AG10803 (cell line): ENCODE data around the gene DNMBP.
"Not testable (repeated sequence)": the region's sequence is repeated elsewhere in the genome, so short reads cannot be mapped to it uniquely, and the experiment has no call there.

Experiments used
- DNase-seq: peaks from one replicate; pipeline ENCODE4 v3.0.0; 2010; ENCODE audit warnings: low read depth
- H3K4me3 ChIP-seq: 2 replicates; pipeline ENCODE4 v1.5.1; 2011; ENCODE audit warnings: mild to moderate bottlenecking, low read length, control low read depth
- CTCF ChIP-seq: conservative IDR thresholded peaks from 2 replicates; pipeline ENCODE4 v1.5.1; 2011; ENCODE audit warnings: mild to moderate bottlenecking, low read length, control low read depth, inconsistent platforms

Gene DNMBP

GRCh38 chr10:99965700-99966099, 44.0 kb downstream of the DNMBP start:
- DNase-seq: no peak
- TF ChIP-seq CTCF: no peak
- no peak overlapping the region for H3K4me3 ChIP-seq

DNA sequence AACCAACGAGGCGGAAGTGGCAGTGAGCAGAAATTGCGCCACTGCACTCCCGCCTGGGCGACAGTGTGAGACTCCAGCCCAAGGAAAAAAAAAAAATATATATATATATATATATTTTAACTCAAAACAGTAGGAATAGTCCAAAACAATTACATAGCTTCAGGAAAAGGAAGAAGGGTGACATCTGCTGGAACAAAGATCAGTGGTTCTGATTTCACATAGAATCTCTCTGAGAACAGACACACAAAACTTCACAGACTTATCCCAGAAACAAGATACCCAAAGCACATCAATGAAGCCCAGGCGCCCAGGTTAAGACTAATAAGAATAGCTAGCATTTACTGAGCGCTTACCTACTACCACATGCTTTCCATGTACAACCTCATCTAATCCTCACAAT, 45.0 kb downstream of the DNMBP start:
- DNase-seq: peak; percentile 36

DNA sequence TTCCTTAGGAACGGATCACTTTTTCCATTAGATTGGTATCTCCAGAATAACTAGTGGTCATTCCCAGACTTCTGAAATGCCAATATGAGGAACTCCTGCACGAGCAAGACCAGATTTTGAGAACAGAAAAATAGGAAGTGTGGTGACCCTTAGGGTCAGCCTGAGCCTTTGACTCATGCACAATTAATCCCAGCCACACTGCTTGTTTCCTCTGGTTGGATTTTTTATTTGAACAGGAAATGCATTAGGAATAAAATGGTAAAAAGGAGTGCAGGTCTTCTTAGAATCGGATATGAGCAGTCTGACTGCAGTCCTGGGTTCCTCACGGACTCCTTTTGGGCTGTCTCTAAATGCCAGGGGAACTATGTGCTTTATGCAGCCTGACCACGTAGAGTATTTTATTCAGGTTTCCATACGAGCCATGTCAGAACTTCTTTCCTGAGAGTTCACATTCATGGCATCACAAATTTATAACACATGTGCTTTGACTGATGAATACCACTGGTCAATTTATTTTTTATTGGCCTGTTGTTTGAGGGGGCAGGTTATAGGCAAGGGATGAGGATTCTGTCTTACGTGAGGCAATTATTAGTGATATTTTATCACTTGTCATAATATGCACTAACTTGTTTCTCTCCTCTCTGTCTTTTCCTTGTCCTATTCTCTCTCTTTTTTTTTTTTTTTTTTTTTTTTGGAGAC, 46.1 kb downstream of the DNMBP start:
- not testable (repeated sequence) for H3K4me3 ChIP-seq

More for the DNA sequence above, 45.0 kb downstream of the DNMBP start:
- no peak overlapping the region for H3K4me3 ChIP-seq
- TF ChIP-seq CTCF: peak; percentile 46

GRCh38 chr10:99958806-99959205, 50.9 kb downstream of the DNMBP start:
- H3K4me3 ChIP-seq: peak overlapping the region; percentile 1; the same call in 1 of the 2 replicates
- peak; percentile 53 for DNase-seq
- TF ChIP-seq CTCF: no peak

More for the DNA sequence above, 46.1 kb downstream of the DNMBP start:
- not testable (repeated sequence) for DNase-seq

GRCh38 chr10:99958302-99958701, 51.4 kb downstream of the DNMBP start:
- TF ChIP-seq CTCF: no peak
- peak; percentile 56 for DNase-seq
- peak overlapping the region; percentile 1 for H3K4me3 ChIP-seq

- H3K4me3 ChIP-seq, DNase-seq: not testable (repeated sequence)
Measured at GRCh38 chr10:99953510-99953909, 56.2 kb downstream of the DNMBP start.

DNA sequence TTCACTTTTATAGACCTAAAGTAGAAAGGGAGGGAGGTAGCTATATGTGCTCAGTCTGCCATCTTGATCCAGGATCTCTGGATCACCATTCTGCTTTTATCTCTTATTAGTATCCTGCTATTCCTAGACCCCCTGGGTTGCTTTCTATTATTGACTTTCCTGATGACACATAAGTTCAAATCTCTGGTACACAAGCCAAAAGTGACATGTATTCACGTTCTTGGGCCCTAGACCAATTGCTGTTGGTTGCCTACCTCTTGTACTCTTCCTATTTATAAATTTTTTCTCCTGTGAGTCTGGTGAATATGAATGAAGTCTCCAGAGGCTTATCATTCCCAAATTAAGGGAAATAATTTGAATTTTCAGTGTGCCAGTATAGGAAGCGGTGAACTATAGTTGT, 56.9 kb downstream of the DNMBP start:
- H3K4me3 ChIP-seq: no peak overlapping the region
- DNase-seq: no peak
- TF ChIP-seq CTCF: no peak

DNA sequence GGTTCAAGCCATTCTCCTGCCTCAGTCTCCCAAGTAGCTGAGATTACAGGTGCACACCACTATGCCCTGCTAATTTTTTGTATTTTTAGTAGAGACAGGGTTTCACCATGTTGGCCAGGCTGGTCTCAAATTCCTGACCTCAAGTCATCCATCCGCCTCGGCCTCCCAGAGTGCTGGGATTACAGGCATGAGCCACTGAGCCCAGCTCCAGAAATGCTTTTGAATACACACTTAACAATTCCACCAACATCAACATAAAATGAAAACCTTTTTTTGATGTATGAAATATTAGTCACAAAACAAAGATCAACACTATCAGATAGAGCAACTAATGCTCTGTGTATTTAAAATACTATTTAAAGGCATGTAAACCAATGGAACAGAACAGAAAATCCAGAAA, 63.7 kb downstream of the DNMBP start:
- not testable (repeated sequence) for H3K4me3 ChIP-seq, DNase-seq

DNA sequence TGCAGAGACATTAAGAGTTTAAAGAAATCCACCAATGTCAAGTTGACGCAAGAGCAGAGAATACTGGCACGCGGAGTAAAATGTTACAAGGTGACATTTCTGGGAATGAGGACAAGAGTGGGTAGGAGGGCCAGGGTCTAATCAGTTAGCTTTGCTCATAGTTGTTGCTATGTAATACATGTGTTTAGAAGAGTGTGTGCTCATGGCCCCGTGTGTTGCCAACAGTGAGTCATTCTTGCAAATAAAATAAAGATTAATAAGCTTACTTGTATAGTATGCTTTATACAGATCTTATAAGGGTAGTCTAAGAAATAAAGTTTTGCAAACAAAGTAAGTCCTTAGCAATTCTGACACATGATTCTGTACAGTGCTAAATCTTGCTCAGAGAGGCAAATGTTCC, 64.5 kb downstream of the DNMBP start:
- TF ChIP-seq CTCF: no peak
- peak; percentile 89 for DNase-seq
- no peak overlapping the region for H3K4me3 ChIP-seq
